ENCODE measurements around the gene DOCK9.

GRCh38 chr13:98853771-98854221, 124.1 kb downstream of the DOCK9 start:
- TF ChIP-seq, protein P1, sequence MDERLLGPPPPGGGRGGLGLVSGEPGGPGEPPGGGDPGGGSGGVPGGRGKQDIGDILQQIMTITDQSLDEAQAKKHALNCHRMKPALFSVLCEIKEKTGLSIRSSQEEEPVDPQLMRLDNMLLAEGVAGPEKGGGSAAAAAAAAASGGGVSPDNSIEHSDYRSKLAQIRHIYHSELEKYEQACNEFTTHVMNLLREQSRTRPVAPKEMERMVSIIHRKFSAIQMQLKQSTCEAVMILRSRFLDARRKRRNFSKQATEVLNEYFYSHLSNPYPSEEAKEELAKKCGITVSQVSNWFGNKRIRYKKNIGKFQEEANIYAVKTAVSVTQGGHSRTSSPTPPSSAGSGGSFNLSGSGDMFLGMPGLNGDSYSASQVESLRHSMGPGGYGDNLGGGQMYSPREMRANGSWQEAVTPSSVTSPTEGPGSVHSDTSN (CRISPR knock-in tag; IDR thresholded peaks at IDR 0.05; ENCODE audit: low read depth), result no peak
- TF ChIP-seq, protein P1 (tag; conservative IDR thresholded peaks at IDR 0.05; ENCODE audit: low read depth), result no peak
- TF ChIP-seq, protein P2, sequence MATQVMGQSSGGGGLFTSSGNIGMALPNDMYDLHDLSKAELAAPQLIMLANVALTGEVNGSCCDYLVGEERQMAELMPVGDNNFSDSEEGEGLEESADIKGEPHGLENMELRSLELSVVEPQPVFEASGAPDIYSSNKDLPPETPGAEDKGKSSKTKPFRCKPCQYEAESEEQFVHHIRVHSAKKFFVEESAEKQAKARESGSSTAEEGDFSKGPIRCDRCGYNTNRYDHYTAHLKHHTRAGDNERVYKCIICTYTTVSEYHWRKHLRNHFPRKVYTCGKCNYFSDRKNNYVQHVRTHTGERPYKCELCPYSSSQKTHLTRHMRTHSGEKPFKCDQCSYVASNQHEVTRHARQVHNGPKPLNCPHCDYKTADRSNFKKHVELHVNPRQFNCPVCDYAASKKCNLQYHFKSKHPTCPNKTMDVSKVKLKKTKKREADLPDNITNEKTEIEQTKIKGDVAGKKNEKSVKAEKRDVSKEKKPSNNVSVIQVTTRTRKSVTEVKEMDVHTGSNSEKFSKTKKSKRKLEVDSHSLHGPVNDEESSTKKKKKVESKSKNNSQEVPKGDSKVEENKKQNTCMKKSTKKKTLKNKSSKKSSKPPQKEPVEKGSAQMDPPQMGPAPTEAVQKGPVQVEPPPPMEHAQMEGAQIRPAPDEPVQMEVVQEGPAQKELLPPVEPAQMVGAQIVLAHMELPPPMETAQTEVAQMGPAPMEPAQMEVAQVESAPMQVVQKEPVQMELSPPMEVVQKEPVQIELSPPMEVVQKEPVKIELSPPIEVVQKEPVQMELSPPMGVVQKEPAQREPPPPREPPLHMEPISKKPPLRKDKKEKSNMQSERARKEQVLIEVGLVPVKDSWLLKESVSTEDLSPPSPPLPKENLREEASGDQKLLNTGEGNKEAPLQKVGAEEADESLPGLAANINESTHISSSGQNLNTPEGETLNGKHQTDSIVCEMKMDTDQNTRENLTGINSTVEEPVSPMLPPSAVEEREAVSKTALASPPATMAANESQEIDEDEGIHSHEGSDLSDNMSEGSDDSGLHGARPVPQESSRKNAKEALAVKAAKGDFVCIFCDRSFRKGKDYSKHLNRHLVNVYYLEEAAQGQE (IDR thresholded peaks at IDR 0.05; ENCODE audit: borderline replicate concordance), result no peak
- TF ChIP-seq, protein P2 (CRISPR knock-in tag; IDR thresholded peaks at IDR 0.05; ENCODE audit: low read depth), result no peak
- TF ChIP-seq CTCF (IDR thresholded peaks at IDR 0.05 in 2 of 3, conservative IDR thresholded peaks at IDR 0.05 in 1 of 3; ENCODE audit: insufficient read depth in 2 of 3, low read depth in 1 of 3, low read length in 3 of 3) (no peak), HNRNPK (IDR thresholded peaks at IDR 0.05; ENCODE audit: low read depth, low read length, poor library complexity, severe bottlenecking) (no peak), MXI1 (IDR thresholded peaks at IDR 0.05; ENCODE audit: low read depth, low read length) (no peak), FOS (IDR thresholded peaks at IDR 0.05; ENCODE audit: extremely low read depth, insufficient read length) (no peak), CBX3 (IDR thresholded peaks at IDR 0.05; ENCODE audit: borderline replicate concordance in 1 of 2, low read length in 2 of 2) (no peak), FOXA1 (IDR thresholded peaks at IDR 0.05; ENCODE audit: borderline replicate concordance) (no peak), ZNF695 (CRISPR knock-in tag; IDR thresholded peaks at IDR 0.05) (no peak), EP400 (IDR thresholded peaks at IDR 0.05) (no peak), ZNF639 (CRISPR knock-in tag; conservative IDR thresholded peaks at IDR 0.05 in 1 of 2, IDR thresholded peaks at IDR 0.05 in 1 of 2) (no peak)

Data from K562 (cell line).